ENCODE measurements around the gene EFHD1. TPM values are rescaled to one million over a fixed set of nuclear protein-coding genes. Genes with fewer than 3 reads are reported as not detected.
A peak's percentile ranks its signal among the peaks of the same experiment; 100 is the strongest.

The EFHD1 gene
- total RNA-seq, 2 experiments from 2014 or later = 0.78 to 1.1 TPM

DNA sequence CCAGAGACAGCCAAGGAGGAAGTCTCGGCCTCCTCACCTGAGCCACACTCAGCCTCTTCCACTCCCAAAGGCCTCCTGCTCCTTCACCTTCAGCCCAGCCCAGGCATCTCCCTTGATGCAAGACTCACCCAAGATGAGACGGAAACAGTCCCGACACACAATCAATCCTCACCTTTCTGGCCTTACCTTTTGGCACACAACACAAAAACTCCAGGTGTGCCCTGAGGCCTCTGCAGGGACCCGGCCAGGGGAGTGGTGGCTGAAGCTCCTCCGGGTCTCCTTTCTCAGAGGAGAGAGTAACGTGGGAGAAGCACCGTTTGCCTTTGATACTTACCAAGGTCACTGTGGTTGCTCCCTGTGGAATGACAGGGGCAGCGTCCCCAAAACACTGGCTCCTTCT lies 23.8 kb upstream of the EFHD1 start:
- Mint-ChIP-seq H3K27me3 (no peaks in the 10 kb centered on the region), H3K27ac (no peak overlapping the region), H3K4me1 (peaks cover 7% of the 10 kb centered on the region), H3K36me3 (no peaks in the 10 kb centered on the region), H3K9me3 (no peaks in the 10 kb centered on the region), H3K4me3 (no peak overlapping the region)
- DNase-seq = no peak

DNA sequence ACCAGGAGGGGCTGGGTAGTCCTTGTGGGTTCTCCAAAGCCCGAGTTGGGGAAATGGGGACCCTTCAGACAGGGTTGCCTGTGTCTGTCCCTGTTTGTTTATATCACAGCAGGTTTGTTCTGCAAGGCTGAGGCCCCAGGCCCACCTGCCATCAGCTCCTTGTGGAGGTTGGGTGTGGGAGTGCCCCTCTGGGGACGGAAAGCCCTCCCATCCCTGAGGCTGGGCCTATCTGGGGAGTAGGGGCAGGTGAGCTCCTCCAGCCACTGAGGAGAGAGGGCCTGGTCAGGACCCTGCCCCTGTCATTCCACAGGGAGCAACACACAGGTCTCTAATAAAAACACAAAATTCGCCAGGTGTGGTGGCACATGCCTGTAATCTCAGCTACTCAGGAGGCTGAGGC lies 23.3 kb upstream of the EFHD1 start:
- DNase-seq = no peak
- Mint-ChIP-seq H3K27me3 (no peaks in the 10 kb centered on the region), H3K4me3 (no peak overlapping the region), H3K27ac (no peak overlapping the region), H3K36me3 (no peaks in the 10 kb centered on the region), H3K4me1 (peaks cover 7% of the 10 kb centered on the region), H3K9me3 (no peaks in the 10 kb centered on the region)

DNA sequence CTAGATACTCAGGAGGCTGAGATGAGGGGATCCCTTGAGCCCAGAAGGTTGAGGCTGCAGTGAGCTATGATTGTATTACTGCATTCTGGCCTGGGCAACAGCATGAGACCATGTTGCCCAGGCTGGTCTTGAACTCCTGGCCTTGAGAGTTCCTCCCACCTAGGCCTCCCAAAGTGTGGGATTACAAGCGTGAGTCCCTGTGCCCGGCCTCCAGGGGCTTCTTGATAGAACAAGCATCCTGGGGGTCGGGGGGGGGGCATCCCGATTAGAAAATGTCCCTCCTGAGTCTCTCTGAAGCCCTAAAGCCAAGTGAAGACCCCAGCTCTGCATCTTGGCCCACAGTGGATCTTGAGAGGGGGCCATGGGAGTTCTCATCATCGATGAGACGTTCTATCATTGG lies 22.3 kb upstream of the EFHD1 start:
- peaks cover 4% of the 10 kb centered on the region for H3K4me1 Mint-ChIP-seq
- no peaks in the 10 kb centered on the region for H3K27me3 Mint-ChIP-seq
- H3K27ac Mint-ChIP-seq = no peak overlapping the region
- no peaks in the 10 kb centered on the region for H3K9me3 Mint-ChIP-seq
- no peak for DNase-seq
- H3K36me3 Mint-ChIP-seq = no peaks in the 10 kb centered on the region
- no peak overlapping the region for H3K4me3 Mint-ChIP-seq

DNA sequence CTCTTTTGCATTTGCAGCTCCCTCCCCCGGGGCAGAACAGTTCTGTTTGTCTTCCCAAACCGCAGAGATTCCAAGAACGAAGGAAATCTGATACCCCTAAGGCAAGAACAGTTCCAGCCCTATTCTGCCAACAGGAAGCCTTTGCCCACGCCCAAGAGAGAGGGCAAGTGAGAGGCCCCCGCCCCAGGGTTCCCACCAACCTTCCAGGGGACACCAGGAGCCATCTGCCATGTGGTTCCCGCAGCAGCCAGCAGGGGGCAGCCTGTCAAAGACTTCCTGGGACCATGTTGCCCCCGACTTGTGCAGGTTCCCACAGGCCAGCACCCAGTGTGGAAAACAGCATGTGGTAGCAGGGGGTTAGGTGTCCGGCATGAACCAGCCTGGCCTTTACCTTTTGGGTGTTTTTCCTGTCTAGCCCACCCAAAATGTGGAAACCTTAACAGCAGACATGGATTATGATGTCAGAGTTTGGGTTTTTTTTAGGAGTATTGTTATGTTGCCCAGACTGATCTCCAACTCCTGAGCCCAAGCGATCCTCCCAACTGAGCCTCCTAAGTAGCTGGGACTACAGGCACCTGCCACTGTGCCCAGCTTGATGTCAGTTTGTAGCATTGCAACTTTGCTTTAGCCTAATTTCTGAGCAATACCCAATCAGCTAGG lies 21.7 kb upstream of the EFHD1 start:
- Mint-ChIP-seq H3K4me3 (no peak overlapping the region), H3K4me1 (no peaks in the 10 kb centered on the region), H3K36me3 (no peaks in the 10 kb centered on the region), H3K27me3 (no peaks in the 10 kb centered on the region), H3K27ac (no peak overlapping the region), H3K9me3 (no peaks in the 10 kb centered on the region)
- peak; percentile 66 for DNase-seq

DNA sequence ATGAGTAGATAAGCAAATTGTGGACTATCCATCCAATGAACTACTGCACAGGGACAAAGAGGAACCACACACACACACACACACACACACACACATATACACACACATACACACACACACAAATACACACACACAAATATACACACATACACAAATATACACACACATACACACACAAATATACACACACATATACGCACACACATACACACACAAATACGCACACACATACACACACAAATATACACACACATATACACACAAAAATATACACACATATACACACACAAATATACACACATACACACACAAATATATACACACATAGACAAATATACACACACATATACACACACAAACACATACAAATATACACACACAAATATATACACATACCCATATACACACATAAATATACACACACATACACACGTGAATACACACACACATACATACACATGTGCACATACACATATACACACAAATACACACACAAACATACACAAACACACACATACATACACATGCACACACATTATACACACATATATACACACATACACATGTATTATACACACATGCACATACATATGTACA lies 19.8 kb upstream of the EFHD1 start:
- Mint-ChIP-seq H3K27me3 (no peaks in the 10 kb centered on the region), H3K4me3 (no peak overlapping the region), H3K27ac (no peak overlapping the region), H3K9me3 (no peaks in the 10 kb centered on the region), H3K36me3 (no peaks in the 10 kb centered on the region), H3K4me1 (no peaks in the 10 kb centered on the region)
- DNase-seq = no peak

DNA sequence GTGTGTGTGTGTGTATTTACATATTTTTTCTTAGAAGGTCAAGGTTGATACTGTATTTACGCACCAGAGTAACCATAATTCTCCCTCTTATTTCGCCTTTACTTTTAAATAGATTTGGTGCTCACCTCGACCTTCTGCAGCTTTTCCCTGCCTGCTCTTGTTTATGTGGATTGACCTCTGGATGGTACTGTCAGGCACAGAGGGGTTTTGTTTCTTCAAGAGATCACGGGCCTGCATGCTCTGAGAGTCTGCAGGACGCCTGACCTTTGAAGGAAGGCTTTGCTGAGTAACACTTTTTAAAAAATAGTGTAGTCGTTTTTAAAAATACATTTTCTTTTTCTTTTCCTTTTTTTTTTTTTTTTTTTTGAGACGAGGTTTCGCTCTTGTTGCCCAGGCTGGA lies 18.1 kb upstream of the EFHD1 start:
- H3K36me3 Mint-ChIP-seq = no peaks in the 10 kb centered on the region
- H3K27me3 Mint-ChIP-seq = no peaks in the 10 kb centered on the region
- H3K27ac Mint-ChIP-seq = no peak overlapping the region
- H3K4me3 Mint-ChIP-seq = no peak overlapping the region
- H3K4me1 Mint-ChIP-seq = no peaks in the 10 kb centered on the region
- H3K9me3 Mint-ChIP-seq = no peaks in the 10 kb centered on the region
- no peak for DNase-seq

DNA sequence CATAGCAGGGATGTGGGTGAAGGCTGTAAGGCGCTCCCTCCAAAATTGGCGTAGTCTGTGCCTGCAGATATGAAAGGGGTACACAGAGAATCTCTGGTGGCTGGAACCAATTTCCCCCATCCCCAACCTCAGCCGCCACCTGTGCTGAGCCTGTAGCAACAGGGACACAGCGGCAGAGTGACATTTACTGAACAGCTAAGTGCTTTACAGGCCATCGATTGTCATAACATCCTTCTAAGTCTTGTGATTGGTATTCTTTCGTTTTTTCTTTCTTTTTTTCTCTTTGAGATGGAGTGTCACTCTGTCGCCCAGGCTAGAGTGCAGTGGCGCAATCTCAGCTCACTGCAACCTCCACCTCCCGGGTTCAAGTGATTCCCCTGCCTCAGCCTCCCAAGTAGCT lies 12.2 kb upstream of the EFHD1 start:
- Mint-ChIP-seq H3K9me3 (no peaks in the 10 kb centered on the region), H3K4me3 (no peak overlapping the region), H3K36me3 (no peaks in the 10 kb centered on the region), H3K27ac (no peak overlapping the region), H3K4me1 (no peaks in the 10 kb centered on the region), H3K27me3 (no peaks in the 10 kb centered on the region)
- DNase-seq = no peak

DNA sequence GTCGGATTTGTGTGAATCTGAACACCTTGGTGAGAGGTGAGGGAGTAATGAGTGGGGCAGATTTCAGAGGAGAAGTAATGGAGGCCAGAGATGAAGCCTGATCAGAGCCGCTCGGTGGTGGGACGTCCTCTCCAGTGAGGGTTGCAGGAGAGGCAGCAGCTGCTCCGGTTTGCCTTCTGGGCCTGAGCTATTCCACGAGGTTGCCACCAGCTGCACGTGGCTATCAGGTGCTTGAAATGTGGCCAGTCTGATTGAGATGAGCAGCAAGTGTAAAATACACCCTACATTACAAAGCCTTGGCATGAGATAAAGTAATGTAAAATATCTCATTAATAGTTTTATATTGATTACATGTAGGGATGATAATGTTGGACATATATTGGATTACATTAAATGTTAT lies 10.8 kb upstream of the EFHD1 start:
- no peak overlapping the region for H3K4me3 Mint-ChIP-seq
- no peaks in the 10 kb centered on the region for H3K4me1 Mint-ChIP-seq
- H3K9me3 Mint-ChIP-seq = no peaks in the 10 kb centered on the region
- H3K36me3 Mint-ChIP-seq = no peaks in the 10 kb centered on the region
- no peaks in the 10 kb centered on the region for H3K27me3 Mint-ChIP-seq
- no peak overlapping the region for H3K27ac Mint-ChIP-seq
- DNase-seq = no peak

DNA sequence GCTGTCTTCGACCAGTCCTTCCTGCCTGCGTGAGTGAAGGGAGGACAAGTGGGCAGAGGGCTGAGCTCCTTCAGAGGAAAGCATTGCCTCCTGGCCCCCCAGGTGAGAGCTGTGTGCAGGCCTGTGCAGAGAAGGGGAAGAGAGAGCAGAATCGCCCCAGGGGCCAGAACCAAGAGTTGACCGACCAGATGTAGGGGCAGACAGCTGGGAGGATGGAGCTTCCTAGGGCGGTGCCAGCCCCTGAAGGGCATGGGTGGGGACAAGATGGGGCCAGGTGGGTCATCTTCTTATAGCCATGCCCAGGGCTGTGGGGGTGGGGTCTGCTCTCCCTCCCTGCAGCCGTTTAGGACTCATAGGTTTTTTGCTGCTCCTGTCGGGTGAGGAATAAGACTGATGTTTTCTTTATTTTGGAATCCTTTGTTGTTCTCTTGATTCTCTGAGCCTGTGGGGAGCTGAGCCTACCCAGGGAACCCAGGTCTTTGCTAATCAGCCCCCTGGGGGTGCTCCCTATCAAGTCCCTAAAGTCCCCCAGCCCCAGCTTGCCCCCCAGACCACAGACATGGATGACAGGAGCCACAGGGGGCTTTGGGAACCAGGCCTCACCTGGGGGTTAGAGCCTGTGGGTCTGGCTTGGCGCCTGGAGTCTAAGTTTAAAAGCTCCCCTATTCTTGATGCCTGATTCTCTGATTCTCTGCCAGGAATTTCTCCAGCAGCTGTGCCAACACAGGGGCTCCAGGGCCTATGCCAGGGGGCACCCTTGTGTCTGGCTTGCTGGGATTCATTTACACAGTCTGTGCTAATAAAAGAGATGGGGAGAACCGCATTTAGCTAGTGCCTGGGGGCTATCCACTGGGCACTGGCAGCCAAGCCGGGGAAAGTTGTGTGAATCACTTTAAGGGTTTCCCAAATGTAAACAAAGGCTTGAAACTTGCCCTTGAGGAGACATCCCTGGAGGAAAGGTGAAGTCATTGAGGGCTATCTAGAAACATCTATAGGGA lies 9.3 kb upstream of the EFHD1 start:
- H3K36me3 Mint-ChIP-seq = no peaks in the 10 kb centered on the region
- no peak for DNase-seq
- H3K27ac Mint-ChIP-seq = no peak overlapping the region
- no peaks in the 10 kb centered on the region for H3K27me3 Mint-ChIP-seq
- no peak overlapping the region for H3K4me3 Mint-ChIP-seq
- no peaks in the 10 kb centered on the region for H3K9me3 Mint-ChIP-seq
- no peaks in the 10 kb centered on the region for H3K4me1 Mint-ChIP-seq

DNA sequence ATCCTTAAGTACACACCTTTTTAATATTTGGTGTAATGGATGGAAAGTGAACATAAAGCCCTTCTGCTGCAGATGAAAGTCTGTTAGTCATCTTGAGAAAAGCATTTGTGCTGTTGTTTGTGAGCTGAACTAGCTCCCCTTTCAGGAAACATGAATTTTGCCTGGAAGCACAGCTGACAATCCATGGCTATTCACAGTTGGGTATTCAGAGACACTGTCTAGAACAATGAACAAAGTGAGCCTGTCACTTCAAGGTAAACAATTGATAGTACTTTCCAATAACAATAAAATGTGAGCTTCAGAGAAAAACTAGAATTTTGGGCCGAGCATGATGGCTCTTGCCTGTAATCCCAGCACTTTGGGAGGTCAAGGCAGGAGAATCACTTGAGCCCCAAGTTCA lies 6.8 kb upstream of the EFHD1 start:
- Mint-ChIP-seq H3K9me3 (no peaks in the 10 kb centered on the region), H3K27ac (no peak overlapping the region), H3K36me3 (no peaks in the 10 kb centered on the region), H3K4me1 (no peaks in the 10 kb centered on the region), H3K4me3 (no peak overlapping the region), H3K27me3 (peaks cover 14% of the 10 kb centered on the region)
- no peak for DNase-seq

DNA sequence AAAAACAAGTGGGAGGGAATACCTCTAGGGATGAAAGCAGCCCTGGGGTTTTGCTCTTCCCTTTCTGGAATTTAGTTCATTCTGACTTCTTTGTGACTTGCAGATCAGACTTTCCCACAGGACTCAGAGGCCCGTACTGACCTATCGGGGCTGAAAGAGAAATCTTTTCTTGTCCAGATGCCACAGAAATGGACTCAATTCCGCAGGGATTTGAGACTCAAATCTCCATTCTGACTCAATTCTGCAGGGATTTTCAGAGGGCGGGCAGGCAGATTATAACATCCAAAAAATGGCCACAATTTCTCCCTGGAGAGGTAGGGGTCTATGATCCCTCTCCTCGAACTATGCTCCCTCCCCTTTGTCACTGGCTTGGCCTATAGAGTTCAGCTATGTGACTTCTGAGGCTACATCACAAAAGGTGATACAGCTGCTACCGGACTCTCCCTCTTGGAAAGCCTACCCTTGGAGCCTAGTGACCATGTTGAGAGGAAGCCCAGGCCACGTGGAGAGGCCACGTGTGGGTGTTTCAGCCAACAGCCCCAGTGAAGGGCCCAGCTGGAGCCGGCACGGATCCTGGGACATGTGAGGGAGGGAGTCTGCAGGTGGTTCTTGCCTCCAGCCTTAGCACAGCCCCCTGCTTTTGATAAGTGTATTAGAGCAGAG lies 4.8 kb upstream of the EFHD1 start:
- no peak overlapping the region for H3K27ac Mint-ChIP-seq
- peaks cover 5% of the 10 kb centered on the region for H3K4me1 Mint-ChIP-seq
- no peaks in the 10 kb centered on the region for H3K36me3 Mint-ChIP-seq
- no peaks in the 10 kb centered on the region for H3K9me3 Mint-ChIP-seq
- H3K27me3 Mint-ChIP-seq = peaks cover 25% of the 10 kb centered on the region
- H3K4me3 Mint-ChIP-seq = no peak overlapping the region
- DNase-seq = no peak

DNA sequence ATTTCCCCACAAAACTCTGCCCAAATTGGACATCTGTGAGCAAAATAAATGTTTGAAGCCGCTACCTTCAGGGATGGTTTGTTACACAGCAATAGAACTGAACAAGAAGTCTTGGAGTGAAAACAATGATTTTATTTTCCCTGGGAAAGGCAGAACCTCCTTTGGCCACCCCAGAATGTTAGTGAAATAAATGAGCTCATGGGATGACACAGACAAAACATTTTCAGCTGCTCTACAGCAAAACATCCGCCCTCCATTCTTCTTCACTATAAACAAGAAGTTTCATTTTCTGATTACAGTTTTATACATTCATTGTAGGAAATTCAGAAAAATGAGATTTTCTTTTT lies 4.3 kb upstream of the EFHD1 start:
- no peak for DNase-seq
- Mint-ChIP-seq H3K27ac (no peak overlapping the region), H3K36me3 (no peaks in the 10 kb centered on the region), H3K4me1 (peaks cover 5% of the 10 kb centered on the region), H3K9me3 (no peaks in the 10 kb centered on the region), H3K4me3 (no peak overlapping the region), H3K27me3 (peaks cover 26% of the 10 kb centered on the region)

DNA sequence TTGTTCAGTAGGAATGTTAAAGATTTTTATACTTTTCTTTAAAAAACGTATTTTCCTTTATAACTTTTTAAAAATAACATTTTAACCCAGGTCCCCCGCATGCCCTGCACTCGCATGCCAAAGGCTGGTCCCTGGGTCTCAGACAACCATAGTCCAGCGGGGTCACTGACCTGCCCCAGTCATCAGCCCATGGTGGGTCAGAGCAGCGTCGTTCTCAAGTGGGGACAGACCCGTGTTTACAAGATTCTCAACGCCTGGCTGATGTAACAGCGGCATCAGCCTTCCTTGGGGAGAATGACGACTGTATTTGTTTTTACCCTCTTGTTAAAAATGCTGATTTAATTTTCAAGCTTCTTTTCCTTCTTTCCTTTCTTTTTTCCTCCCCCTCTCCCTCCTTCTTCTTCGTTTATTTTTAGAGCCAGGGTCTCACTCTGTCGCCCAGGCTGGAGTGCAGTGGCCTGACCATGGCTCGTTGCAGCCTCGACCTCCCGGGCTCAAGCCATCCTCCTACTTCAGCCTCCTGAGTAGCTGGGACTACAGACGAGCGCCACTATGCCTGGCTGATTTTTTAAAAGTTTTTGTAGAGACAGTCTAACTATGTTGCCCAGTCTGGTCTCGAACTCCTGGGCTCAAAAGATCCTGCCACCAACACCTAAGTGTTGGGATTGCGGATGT lies 1.0 kb upstream of the EFHD1 start:
- H3K9me3 Mint-ChIP-seq = no peaks in the 10 kb centered on the region
- peak overlapping the region; percentile 45 for H3K4me3 Mint-ChIP-seq
- peaks cover 5% of the 10 kb centered on the region for H3K4me1 Mint-ChIP-seq
- H3K27ac Mint-ChIP-seq = no peak overlapping the region
- DNase-seq = no peak
- peaks cover 56% of the 10 kb centered on the region for H3K27me3 Mint-ChIP-seq
- H3K36me3 Mint-ChIP-seq = no peaks in the 10 kb centered on the region

DNA sequence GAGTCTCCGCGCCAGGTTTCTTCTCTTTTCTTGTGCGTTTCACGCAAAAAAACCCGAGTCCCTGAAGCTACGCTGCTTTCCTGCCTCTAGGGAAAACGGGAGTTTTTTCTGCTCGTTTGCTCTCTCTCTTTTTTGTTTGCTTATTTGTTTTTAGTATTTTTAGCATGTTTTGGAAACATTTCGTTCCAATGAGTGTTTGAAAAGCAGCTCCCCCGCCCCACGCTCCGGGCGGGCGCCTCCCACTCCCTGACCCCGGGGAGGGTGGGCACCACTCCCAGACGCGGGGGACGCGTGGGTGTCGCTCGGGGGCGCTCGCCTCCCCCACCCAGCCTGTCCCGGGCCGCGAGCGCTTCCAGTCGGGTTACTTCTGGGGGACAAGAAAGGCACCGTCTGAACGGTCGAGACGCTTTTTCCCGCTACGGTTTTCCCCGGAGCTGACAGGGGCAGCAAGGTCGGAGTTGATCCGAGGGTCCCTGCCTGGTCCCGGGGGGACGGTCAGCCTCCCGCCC lies 446 bp upstream of the EFHD1 start:
- H3K36me3 Mint-ChIP-seq = no peaks in the 10 kb centered on the region
- no peaks in the 10 kb centered on the region for H3K9me3 Mint-ChIP-seq
- H3K4me1 Mint-ChIP-seq = peaks cover 5% of the 10 kb centered on the region
- DNase-seq = no peak
- peak overlapping the region; percentile 59 for H3K4me3 Mint-ChIP-seq
- H3K27ac Mint-ChIP-seq = no peak overlapping the region
- peaks cover 56% of the 10 kb centered on the region for H3K27me3 Mint-ChIP-seq

Measured in activated naive CD8-positive, alpha-beta T cell treated with anti-CD3 and anti-CD28 coated beads for 36 hours (primary cell).